ENCODE measurements around the gene EEF1AKMT1. TPM values are rescaled to one million over a fixed set of nuclear protein-coding genes. Genes with fewer than 3 reads are reported as not detected.

EEF1AKMT1 gene
- total RNA-seq, 4 donors from 2014 or later, result 8.2 to 23.7 (median 18.5) TPM

GRCh38 chr13:20720499-20720898 is 53.3 kb downstream of the EEF1AKMT1 start:
- Histone ChIP-seq H3K27ac (no peak overlapping the region), H3K4me3 (no peak overlapping the region), H3K36me3 (peaks cover 0 to 5% (median 0%) of the 10 kb centered on the region in 3 donors), H3K4me1 (peaks cover 0 to 17% (median 10%) of the 10 kb centered on the region in 4 donors), H3K27me3 (peaks cover 0 to 21% of the 10 kb centered on the region in 2 donors), H3K9me3 (no peaks in the 10 kb centered on the region)
- TF ChIP-seq CTCF (IDR thresholded peaks at IDR 0.05) (no peak), POLR2A (IDR thresholded peaks at IDR 0.05) (no peak), EP300 (IDR thresholded peaks at IDR 0.05) (no peak)
- 89 to 92% methylated on average over 11 of the region's 11 CpGs for WGBS, 2 donors
- no peak for DNase-seq (ENCODE audit: low spot score in 2 of 2)

GRCh38 chr13:20719783-20720182 is 54.0 kb downstream of the EEF1AKMT1 start:
- TF ChIP-seq CTCF (IDR thresholded peaks at IDR 0.05), result no peak
- no peak for TF ChIP-seq POLR2A (IDR thresholded peaks at IDR 0.05)
- TF ChIP-seq EP300 (IDR thresholded peaks at IDR 0.05), result no peak
- peaks cover 0 to 24% (median 10%) of the 10 kb centered on the region in 4 donors for H3K4me1 ChIP-seq
- 84 to 85% methylated on average over 13 of the region's 13 CpGs for WGBS, 2 donors
- H3K36me3 ChIP-seq, result peaks cover 0 to 5% (median 0%) of the 10 kb centered on the region in 3 donors
- peaks cover 0 to 21% of the 10 kb centered on the region in 2 donors for H3K27me3 ChIP-seq
- no peak overlapping the region for H3K4me3 ChIP-seq
- no peaks in the 10 kb centered on the region for H3K9me3 ChIP-seq
- no peak overlapping the region for H3K27ac ChIP-seq
- no peak for DNase-seq (ENCODE audit: low spot score in 2 of 2)

- no peak for TF ChIP-seq EP300 (IDR thresholded peaks at IDR 0.05)
- no peak overlapping the region for H3K4me3 ChIP-seq
- no peak overlapping the region for H3K27ac ChIP-seq
- no peak for DNase-seq (ENCODE audit: low spot score in 2 of 2)
- H3K9me3 ChIP-seq, result no peaks in the 10 kb centered on the region
- peaks cover 0 to 31% (median 10%) of the 10 kb centered on the region in 4 donors for H3K4me1 ChIP-seq
- H3K36me3 ChIP-seq, result peaks cover 0 to 2% (median 0%) of the 10 kb centered on the region in 3 donors
- 91 to 94% methylated on average over 12 of the region's 12 CpGs for WGBS, 2 donors
- H3K27me3 ChIP-seq, result peaks cover 0 to 21% of the 10 kb centered on the region in 2 donors
Observed at GRCh38 chr13:20718958-20719566, 54.7 kb downstream of the EEF1AKMT1 start.

GRCh38 chr13:20717581-20718542 is 55.9 kb downstream of the EEF1AKMT1 start:
- Histone ChIP-seq H3K27ac (no peak overlapping the region), H3K27me3 (peaks cover 0 to 21% of the 10 kb centered on the region in 2 donors), H3K9me3 (no peaks in the 10 kb centered on the region), H3K4me3 (no peak overlapping the region), H3K4me1 (peaks cover 0 to 43% (median 17%) of the 10 kb centered on the region in 4 donors), H3K36me3 (no peaks in the 10 kb centered on the region)
- WGBS, 2 donors, result 90 to 96% methylated on average over 37 to 44 of the region's 44 CpGs
- no peak for TF ChIP-seq EP300 (IDR thresholded peaks at IDR 0.05)
- no peak for TF ChIP-seq CTCF (IDR thresholded peaks at IDR 0.05)
- no peak for TF ChIP-seq POLR2A (IDR thresholded peaks at IDR 0.05)
- DNase-seq (ENCODE audit: low spot score in 2 of 2), result no peak

GRCh38 chr13:20716951-20717350 is 56.8 kb downstream of the EEF1AKMT1 start:
- no peaks in the 10 kb centered on the region for H3K36me3 ChIP-seq
- peaks cover 0 to 21% of the 10 kb centered on the region in 2 donors for H3K27me3 ChIP-seq
- WGBS, 2 donors, result 82 to 88% methylated on average over 15 of the region's 15 CpGs
- peaks cover 0 to 46% (median 16%) of the 10 kb centered on the region in 4 donors for H3K4me1 ChIP-seq
- DNase-seq (ENCODE audit: low spot score in 2 of 2), result no peak
- TF ChIP-seq POLR2A (IDR thresholded peaks at IDR 0.05) (no peak), EP300 (IDR thresholded peaks at IDR 0.05) (no peak), CTCF (IDR thresholded peaks at IDR 0.05) (no peak)
- H3K4me3 ChIP-seq, result no peak overlapping the region
- H3K27ac ChIP-seq, result no peak overlapping the region
- no peaks in the 10 kb centered on the region for H3K9me3 ChIP-seq
